ENCODE results near the gene PGM1. TPM values are rescaled to one million over a fixed set of nuclear protein-coding genes. Genes with fewer than 3 reads are reported as not detected.

Gene PGM1
- total and polyA plus RNA-seq, 9 of the 15 experiments (the other 6 are each of a cell fraction or from before 2014, with no cell fraction given): 0.03 to 0.31 (median 0.09) TPM; not detected in 5

DNA sequence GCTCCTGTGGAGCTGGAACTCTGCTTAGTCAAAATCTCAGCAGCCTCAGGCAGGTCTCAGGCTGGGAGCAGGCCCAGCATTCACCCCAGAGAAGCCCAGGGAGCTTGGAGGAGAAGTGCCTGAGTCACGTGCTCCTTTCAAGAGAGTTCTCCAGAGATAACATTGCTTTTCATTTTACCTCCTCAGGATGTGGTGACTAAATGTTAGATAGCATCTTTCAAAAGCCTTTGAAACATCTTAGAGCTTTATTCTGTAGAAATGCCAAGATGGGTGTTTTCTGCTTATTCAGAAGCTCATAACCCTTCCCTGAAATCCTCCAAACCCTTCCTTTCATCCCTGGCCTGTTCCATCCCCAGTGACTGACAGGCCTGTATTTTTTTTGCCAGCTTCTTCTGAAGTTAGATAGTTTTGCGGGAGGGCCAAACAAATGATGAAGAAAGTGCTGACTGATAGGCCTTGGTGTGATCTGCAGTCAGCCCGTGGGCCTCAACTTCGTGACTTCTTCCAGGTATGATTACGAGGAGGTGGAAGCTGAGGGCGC, 58.0 kb downstream of the PGM1 start (continued):
- no peak for TF ChIP-seq ZNF592 (IDR thresholded peaks at IDR 0.05)

- no peaks in the 10 kb centered on the region for H3K36me3 ChIP-seq (ENCODE audit: control insufficient read depth, insufficient read depth, low read length)
- H3K27ac ChIP-seq (ENCODE audit: extremely low read depth, low read depth, low read length): no peak overlapping the region
- no peaks in the 10 kb centered on the region for H3K27me3 ChIP-seq (ENCODE audit: control insufficient read depth in 2 of 2, insufficient read depth in 2 of 2, low read length in 2 of 2)
- no peak overlapping the region for H3K9ac ChIP-seq (ENCODE audit: insufficient read depth in 1 of 2, low read depth in 2 of 2, low read length in 2 of 2)
- no peak for DNase-seq (ENCODE audit: extremely low read depth in 1 of 4, low spot score in 3 of 4)
- intact Hi-C loops (cut with micrococcal nuclease): no loop called here
- 9% methylated on average over 6 of the region's 6 CpGs for WGBS (ENCODE audit: insufficient coverage, low coverage, missing lambda C conversion rate)
- no TSS peak for BruUV-seq (replicated peaks)
- H3K4me1 ChIP-seq (replicated peaks in 1 of 2; ENCODE audit: control insufficient read depth in 2 of 2, insufficient read depth in 2 of 2, low read length in 2 of 2): no peaks in the 10 kb centered on the region
- in situ Hi-C loops (cut with MboI): no loop called here
- ChIA-PET POLR2A (no interaction called here), CTCF (ENCODE audit: low intra/inter-chr PET ratio) (no interaction called here)
- H4K20me1 ChIP-seq (replicated peaks; ENCODE audit: control insufficient read depth, insufficient read depth, low read length): no peaks in the 10 kb centered on the region
- no peak overlapping the region for H3K4me2 ChIP-seq (ENCODE audit: insufficient read depth, low read length)
- no peaks in the 10 kb centered on the region for H3K9me1 ChIP-seq (ENCODE audit: control insufficient read depth, insufficient read depth, low read length)
- H3K4me3 ChIP-seq: no peak overlapping the region
- no peaks in the 10 kb centered on the region for H3K79me2 ChIP-seq (ENCODE audit: control insufficient read depth, insufficient read depth, low read length)
- no peak for FAIRE-seq
- no peaks in the 10 kb centered on the region for H3K9me3 ChIP-seq (replicated peaks; ENCODE audit: control insufficient read depth, insufficient read depth, low read depth, low read length)
- H2AFZ ChIP-seq (ENCODE audit: low read depth, low read length): no peak overlapping the region
- ATAC-seq: no peak
- TF ChIP-seq MYBL2 (IDR thresholded peaks at IDR 0.05; ENCODE audit: low read depth) (no peak), MYBL2 (CRISPR knock-in tag; IDR thresholded peaks at IDR 0.05; ENCODE audit: borderline replicate concordance) (no peak), TCF3 (CRISPR knock-in tag; IDR thresholded peaks at IDR 0.05) (no peak), RAD51 (IDR thresholded peaks at IDR 0.05; ENCODE audit: borderline replicate concordance, low read depth) (no peak), PTBP1 (IDR thresholded peaks at IDR 0.05; ENCODE audit: low read depth, low read length) (no peak), ILK (tag; IDR thresholded peaks at IDR 0.05; ENCODE audit: borderline replicate concordance, low read depth) (no peak), NFE2 (IDR thresholded peaks at IDR 0.05; ENCODE audit: low read depth) (no peak), BRCA1 (IDR thresholded peaks at IDR 0.05) (no peak), BRCA1 (CRISPR knock-in tag; IDR thresholded peaks at IDR 0.05) (no peak), ZNF3 (CRISPR knock-in tag; IDR thresholded peaks at IDR 0.05) (no peak), GABPB2 (CRISPR knock-in tag; conservative IDR thresholded peaks at IDR 0.05) (no peak), MAFF (IDR thresholded peaks at IDR 0.05; ENCODE audit: low read length) (no peak), CHD2 (IDR thresholded peaks at IDR 0.05; ENCODE audit: low read depth, low read length) (no peak), POLR2AphosphoS2 (IDR thresholded peaks at IDR 0.05; ENCODE audit: low read length) (no peak), SREBF2 (CRISPR knock-in tag; IDR thresholded peaks at IDR 0.05) (no peak)
- TF ChIP-seq, protein P1, sequence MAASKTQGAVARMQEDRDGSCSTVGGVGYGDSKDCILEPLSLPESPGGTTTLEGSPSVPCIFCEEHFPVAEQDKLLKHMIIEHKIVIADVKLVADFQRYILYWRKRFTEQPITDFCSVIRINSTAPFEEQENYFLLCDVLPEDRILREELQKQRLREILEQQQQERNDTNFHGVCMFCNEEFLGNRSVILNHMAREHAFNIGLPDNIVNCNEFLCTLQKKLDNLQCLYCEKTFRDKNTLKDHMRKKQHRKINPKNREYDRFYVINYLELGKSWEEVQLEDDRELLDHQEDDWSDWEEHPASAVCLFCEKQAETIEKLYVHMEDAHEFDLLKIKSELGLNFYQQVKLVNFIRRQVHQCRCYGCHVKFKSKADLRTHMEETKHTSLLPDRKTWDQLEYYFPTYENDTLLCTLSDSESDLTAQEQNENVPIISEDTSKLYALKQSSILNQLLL (CRISPR knock-in tag; IDR thresholded peaks at IDR 0.05; ENCODE audit: borderline replicate concordance): no peak
- TF ChIP-seq, protein P2, sequence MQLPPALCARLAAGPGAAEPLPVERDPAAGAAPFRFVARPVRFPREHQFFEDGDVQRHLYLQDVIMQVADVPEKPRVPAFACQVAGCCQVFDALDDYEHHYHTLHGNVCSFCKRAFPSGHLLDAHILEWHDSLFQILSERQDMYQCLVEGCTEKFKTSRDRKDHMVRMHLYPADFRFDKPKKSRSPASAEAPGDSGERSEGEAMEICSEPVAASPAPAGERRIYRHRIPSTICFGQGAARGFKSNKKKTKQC (CRISPR knock-in tag; IDR thresholded peaks at IDR 0.05): no peak
Measured at GRCh38 chr1:63653976-63654375, 60.8 kb downstream of the PGM1 start.

All from K562 (cell line).